GM12892 (cell line): ENCODE data around the gene QDPR.

ENCODE experiments used
- POLR2A ChIP-seq: IDR thresholded peaks from 2 replicates; pipeline ENCODE4 v1.6.1; 2011; ENCODE audit warnings: low read depth, low read length, control low read depth
- POLR2AphosphoS5 ChIP-seq: IDR thresholded peaks from 2 replicates; pipeline ENCODE4 v1.6.1; 2011; ENCODE audit warnings: low read depth, low read length, control low read depth

DNA sequence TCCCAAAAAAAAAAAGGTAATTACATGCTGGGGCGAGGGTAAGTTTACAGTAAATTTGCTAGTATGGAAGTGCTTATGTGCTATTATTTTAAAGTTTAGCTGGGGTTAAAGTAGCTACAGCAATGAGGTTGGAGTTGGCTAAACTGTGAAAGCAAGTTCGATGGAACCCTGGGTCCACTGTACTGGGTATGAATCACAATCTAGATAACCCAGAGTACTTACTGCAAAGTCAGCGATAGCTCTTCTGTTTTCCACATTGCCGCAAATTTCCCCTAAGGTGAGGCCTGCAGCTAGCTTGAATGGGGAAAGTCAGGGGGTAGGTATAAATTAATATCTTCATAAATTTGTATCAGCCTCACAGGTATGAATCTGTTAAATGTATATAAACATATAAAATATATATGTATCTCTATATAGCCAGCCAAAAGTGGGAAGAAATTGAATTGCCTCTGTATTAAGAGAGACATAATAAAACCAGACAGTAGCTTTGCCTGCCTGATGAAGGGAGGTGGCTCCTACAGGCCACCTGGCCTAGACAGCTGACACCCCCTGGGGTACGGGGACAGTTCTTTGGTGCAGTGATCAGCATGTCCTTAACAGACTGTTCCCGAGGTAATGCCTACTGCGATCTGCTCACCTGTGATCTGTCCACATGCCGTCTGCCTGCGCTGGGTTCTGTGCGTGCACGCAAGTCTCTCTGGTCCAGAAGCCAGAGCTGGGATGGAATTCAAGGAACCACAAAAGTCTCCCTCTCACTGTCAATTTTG lies 33.7 kb upstream of the QDPR start:
- TF ChIP-seq POLR2AphosphoS5 = no peak
- TF ChIP-seq POLR2A = no peak
